Measurements from ENCODE around the gene POLD4. TPM values are rescaled to one million over a fixed set of nuclear protein-coding genes. Genes with fewer than 3 reads are reported as not detected.

POLD4 gene
- total and polyA plus RNA-seq, 2 of the 13 experiments (the other 11 are each of a cell fraction or from before 2014, with no cell fraction given): 10.5 to 27.4 TPM

DNA sequence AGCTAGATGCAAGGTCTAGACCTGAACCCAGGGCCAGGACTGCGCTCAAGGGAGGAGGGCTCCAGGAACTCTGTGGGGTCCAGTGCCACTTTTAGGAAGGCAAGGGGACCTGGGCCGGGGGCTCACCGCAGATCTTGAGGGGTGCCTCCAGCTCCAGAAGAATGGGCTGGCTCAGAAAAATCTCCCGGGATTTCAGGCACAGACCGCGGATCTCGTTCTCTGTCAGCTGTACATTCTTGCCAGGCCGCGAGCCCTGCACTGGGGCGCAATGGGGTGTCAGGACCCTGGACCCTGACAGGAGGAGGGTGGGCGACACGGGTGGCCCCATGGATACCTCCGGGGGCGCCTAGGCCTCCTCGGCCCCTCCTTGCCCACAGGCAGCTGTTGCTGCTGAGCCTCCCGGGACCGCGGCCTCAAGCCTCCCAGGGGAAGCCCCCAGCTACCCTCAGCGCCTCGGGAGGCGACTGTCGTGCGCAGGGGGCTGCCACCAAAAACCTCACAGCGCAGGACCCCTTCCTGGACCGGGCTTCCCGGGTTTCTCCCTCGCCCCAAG lies 47.7 kb upstream of the POLD4 start (continued):
- TF ChIP-seq GATAD1 (CRISPR knock-in tag; IDR thresholded peaks at IDR 0.05) (no peak), TAF15 (IDR thresholded peaks at IDR 0.05; ENCODE audit: low read depth, low read length, poor library complexity, severe bottlenecking) (no peak), NFE2 (CRISPR knock-in tag; IDR thresholded peaks at IDR 0.05) (no peak), ZNF446 (CRISPR knock-in tag; IDR thresholded peaks at IDR 0.05) (peak; percentile 59; the same call in 1 of the 2 replicates), TMF1 (CRISPR knock-in tag; IDR thresholded peaks at IDR 0.05; ENCODE audit: low read depth) (peak; percentile 31; the same call in 1 of the 2 replicates), ZNF703 (CRISPR knock-in tag; IDR thresholded peaks at IDR 0.05; ENCODE audit: borderline replicate concordance) (no peak), ZNF274 (CRISPR knock-in tag; IDR thresholded peaks at IDR 0.05) (peak; percentile 79), PHF8 (CRISPR knock-in tag; IDR thresholded peaks at IDR 0.05) (peak; percentile 39; the same call in 1 of the 2 replicates), HDAC1 (CRISPR knock-in tag; IDR thresholded peaks at IDR 0.05) (0 out of 2 replicates have a peak, but pooled peaks have one; percentile 41), RBM22 (optimal IDR thresholded peaks at IDR 0.05; ENCODE audit: low read length) (no peak), ZSCAN31 (CRISPR knock-in tag; IDR thresholded peaks at IDR 0.05; ENCODE audit: low read depth) (0 out of 2 replicates have a peak, but pooled peaks have one; percentile 20), PAX8 (CRISPR knock-in tag; IDR thresholded peaks at IDR 0.05; ENCODE audit: borderline replicate concordance) (0 out of 2 replicates have a peak, but pooled peaks have one; percentile 12), KLF12 (CRISPR knock-in tag; IDR thresholded peaks at IDR 0.05; ENCODE audit: borderline replicate concordance) (no peak), MAZ (IDR thresholded peaks at IDR 0.05; ENCODE audit: borderline replicate concordance, low read depth, low read length) (no peak), MAZ (CRISPR knock-in tag; IDR thresholded peaks at IDR 0.05; ENCODE audit: low read depth) (no peak), ZNF234 (CRISPR knock-in tag; conservative IDR thresholded peaks at IDR 0.05) (0 out of 2 replicates have a peak, but pooled peaks have one; percentile 73), DPF2 (CRISPR knock-in tag; IDR thresholded peaks at IDR 0.05; ENCODE audit: borderline replicate concordance, low read depth) (no peak), ZNF256 (CRISPR knock-in tag; conservative IDR thresholded peaks at IDR 0.05) (no peak)
- TF ChIP-seq, protein P1, sequence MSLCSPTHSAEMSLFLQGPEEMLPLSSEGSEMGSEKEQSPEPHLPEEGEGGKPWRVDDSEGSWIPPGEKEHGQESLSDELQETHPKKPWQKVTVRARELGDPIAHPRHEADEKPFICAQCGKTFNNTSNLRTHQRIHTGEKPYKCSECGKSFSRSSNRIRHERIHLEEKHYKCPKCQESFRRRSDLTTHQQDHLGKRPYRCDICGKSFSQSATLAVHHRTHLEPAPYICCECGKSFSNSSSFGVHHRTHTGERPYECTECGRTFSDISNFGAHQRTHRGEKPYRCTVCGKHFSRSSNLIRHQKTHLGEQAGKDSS (CRISPR knock-in tag; IDR thresholded peaks at IDR 0.05; ENCODE audit: borderline replicate concordance, low read depth): no peak
- TF ChIP-seq, protein P2, sequence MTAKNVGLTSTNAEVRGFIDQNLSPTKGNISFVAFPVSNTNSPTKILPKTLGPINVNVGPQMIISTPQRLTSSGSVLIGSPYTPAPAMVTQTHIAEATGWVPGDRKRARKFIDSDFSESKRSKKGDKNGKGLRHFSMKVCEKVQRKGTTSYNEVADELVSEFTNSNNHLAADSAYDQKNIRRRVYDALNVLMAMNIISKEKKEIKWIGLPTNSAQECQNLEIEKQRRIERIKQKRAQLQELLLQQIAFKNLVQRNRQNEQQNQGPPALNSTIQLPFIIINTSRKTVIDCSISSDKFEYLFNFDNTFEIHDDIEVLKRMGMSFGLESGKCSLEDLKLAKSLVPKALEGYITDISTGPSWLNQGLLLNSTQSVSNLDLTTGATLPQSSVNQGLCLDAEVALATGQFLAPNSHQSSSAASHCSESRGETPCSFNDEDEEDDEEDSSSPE (CRISPR knock-in tag; IDR thresholded peaks at IDR 0.05): no peak
- TF ChIP-seq, protein P3, sequence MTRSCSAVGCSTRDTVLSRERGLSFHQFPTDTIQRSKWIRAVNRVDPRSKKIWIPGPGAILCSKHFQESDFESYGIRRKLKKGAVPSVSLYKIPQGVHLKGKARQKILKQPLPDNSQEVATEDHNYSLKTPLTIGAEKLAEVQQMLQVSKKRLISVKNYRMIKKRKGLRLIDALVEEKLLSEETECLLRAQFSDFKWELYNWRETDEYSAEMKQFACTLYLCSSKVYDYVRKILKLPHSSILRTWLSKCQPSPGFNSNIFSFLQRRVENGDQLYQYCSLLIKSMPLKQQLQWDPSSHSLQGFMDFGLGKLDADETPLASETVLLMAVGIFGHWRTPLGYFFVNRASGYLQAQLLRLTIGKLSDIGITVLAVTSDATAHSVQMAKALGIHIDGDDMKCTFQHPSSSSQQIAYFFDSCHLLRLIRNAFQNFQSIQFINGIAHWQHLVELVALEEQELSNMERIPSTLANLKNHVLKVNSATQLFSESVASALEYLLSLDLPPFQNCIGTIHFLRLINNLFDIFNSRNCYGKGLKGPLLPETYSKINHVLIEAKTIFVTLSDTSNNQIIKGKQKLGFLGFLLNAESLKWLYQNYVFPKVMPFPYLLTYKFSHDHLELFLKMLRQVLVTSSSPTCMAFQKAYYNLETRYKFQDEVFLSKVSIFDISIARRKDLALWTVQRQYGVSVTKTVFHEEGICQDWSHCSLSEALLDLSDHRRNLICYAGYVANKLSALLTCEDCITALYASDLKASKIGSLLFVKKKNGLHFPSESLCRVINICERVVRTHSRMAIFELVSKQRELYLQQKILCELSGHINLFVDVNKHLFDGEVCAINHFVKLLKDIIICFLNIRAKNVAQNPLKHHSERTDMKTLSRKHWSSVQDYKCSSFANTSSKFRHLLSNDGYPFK (CRISPR knock-in tag; IDR thresholded peaks at IDR 0.05; ENCODE audit: borderline replicate concordance): 0 out of 2 replicates have a peak, but pooled peaks have one; percentile 32
- TF ChIP-seq, protein P4, sequence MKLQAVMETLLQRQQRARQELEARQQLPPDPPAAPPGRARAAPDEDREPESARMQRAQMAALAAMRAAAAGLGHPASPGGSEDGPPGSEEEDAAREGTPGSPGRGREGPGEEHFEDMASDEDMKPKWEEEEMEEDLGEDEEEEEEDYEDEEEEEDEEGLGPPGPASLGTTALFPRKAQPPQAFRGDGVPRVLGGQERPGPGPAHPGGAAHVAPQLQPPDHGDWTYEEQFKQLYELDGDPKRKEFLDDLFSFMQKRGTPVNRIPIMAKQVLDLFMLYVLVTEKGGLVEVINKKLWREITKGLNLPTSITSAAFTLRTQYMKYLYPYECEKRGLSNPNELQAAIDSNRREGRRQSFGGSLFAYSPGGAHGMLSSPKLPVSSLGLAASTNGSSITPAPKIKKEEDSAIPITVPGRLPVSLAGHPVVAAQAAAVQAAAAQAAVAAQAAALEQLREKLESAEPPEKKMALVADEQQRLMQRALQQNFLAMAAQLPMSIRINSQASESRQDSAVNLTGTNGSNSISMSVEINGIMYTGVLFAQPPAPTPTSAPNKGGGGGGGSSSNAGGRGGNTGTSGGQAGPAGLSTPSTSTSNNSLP (IDR thresholded peaks at IDR 0.05; ENCODE audit: low read depth, low read length): no peak
